Uterus (tissue), 2 donors: Measurements from ENCODE around the gene NEDD4.

Experiments used
- POLR2A ChIP-seq, 2 donors: fragments of 450-650 bp; IDR thresholded peaks; one replicate each; pipeline ENCODE4 v1.6.1; 2016; ENCODE audit warnings: antibody characterized with exemption in 2 of 2, mild to moderate bottlenecking in 1 of 2, moderate library complexity in 1 of 2
- TF ChIP-seq, protein P1 (sequence below), 4 experiments: fragments of 200-600 bp in 2 of 4; fragments of 450-650 bp in 2 of 4; sonication (generic) in 2 of 4; IDR thresholded peaks; one replicate each; pipeline ENCODE4 v1.5.1; 2016 to 2019; ENCODE audit warnings: antibody characterized with exemption in 4 of 4, mild to moderate bottlenecking in 2 of 4, moderate library complexity in 1 of 4

DNA sequence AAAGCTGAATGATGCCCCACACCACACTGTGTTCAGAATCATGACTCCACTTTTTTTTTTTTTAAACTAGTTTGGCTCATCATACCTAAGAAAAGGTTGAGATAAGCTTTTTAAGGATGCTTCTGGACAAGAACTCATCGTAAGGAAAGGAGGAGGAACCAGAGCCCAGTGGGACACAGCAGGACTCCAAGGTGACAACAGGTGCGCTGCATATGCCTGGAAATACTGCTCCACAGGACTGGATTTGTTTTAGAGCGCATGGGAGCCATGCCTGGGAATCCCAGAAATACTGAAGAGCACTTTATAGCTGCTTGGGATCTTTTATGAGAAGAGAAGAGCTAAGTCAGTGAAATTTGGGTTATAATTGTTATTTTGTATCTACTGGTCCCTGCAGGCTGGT lies 93.4 kb downstream of the NEDD4 start:
- TF ChIP-seq, protein P1, sequence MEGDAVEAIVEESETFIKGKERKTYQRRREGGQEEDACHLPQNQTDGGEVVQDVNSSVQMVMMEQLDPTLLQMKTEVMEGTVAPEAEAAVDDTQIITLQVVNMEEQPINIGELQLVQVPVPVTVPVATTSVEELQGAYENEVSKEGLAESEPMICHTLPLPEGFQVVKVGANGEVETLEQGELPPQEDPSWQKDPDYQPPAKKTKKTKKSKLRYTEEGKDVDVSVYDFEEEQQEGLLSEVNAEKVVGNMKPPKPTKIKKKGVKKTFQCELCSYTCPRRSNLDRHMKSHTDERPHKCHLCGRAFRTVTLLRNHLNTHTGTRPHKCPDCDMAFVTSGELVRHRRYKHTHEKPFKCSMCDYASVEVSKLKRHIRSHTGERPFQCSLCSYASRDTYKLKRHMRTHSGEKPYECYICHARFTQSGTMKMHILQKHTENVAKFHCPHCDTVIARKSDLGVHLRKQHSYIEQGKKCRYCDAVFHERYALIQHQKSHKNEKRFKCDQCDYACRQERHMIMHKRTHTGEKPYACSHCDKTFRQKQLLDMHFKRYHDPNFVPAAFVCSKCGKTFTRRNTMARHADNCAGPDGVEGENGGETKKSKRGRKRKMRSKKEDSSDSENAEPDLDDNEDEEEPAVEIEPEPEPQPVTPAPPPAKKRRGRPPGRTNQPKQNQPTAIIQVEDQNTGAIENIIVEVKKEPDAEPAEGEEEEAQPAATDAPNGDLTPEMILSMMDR (IDR thresholded peaks at IDR 0.05), result no peak
- TF ChIP-seq POLR2A (IDR thresholded peaks at IDR 0.05), result no peak
